Gastroesophageal sphincter (tissue), 4 donors: ENCODE results near the gene CNOT11. TPM values are rescaled to one million over a fixed set of nuclear protein-coding genes. Genes with fewer than 3 reads are reported as not detected.
"Not testable (repeated sequence)": the region's sequence is repeated elsewhere in the genome, so short reads cannot be mapped to it uniquely, and the experiment has no call there.

Experiments used
- ATAC-seq: fragments of 150-250 bp; one replicate; pipeline ENCODE4 v1.9.1; 2016; ENCODE audit warnings: mild to moderate bottlenecking, moderate library complexity
- H3K27ac ChIP-seq, 4 donors: fragments of 200-600 bp; sonication (generic) in 3 of 4; 1 replicate in 3 of 4; 2 replicates in 1 of 4; pipeline ENCODE4 v1.5.1; 2016 to 2019
- H3K27me3 ChIP-seq: fragments of 200-600 bp; sonication (generic); one replicate; pipeline ENCODE4 v1.5.1; 2019
- H3K36me3 ChIP-seq, 2 donors: fragments of 200-600 bp; sonication (generic); one replicate each; pipeline ENCODE4 v1.5.1; 2019; ENCODE audit warnings: control low read depth in 1 of 2
- H3K4me1 ChIP-seq, 3 donors: fragments of 200-600 bp; sonication (generic); 1 replicate in 2 of 3; 2 replicates in 1 of 3; pipeline ENCODE4 v1.5.1; 2016 to 2019; ENCODE audit warnings: control low read depth in 2 of 3
- H3K4me3 ChIP-seq, 2 donors: fragments of 200-600 bp; sonication (generic); one replicate each; pipeline ENCODE4 v1.5.1; 2019; ENCODE audit warnings: mild to moderate bottlenecking in 1 of 2, moderate library complexity in 1 of 2
- H3K9me3 ChIP-seq, 3 donors: fragments of 200-600 bp; sonication (generic); one replicate each; pipeline ENCODE4 v1.5.1; 2017 to 2019; ENCODE audit warnings: control low read depth in 2 of 3
- EP300 ChIP-seq: sonication (generic); formaldehyde crosslinking; IDR thresholded peaks from one replicate; pipeline ENCODE4 v1.6.1; 2017; ENCODE audit warnings: antibody characterized with exemption, mild to moderate bottlenecking
- POLR2A ChIP-seq, 2 donors: fragments of 450-650 bp; IDR thresholded peaks; one replicate each; pipeline ENCODE4 v1.6.1; 2017; ENCODE audit warnings: antibody characterized with exemption in 2 of 2, mild to moderate bottlenecking in 2 of 2, moderate library complexity in 1 of 2
- POLR2AphosphoS5 ChIP-seq: sonication (generic); formaldehyde crosslinking; IDR thresholded peaks from one replicate; pipeline ENCODE4 v1.6.1; 2017; ENCODE audit warnings: antibody characterized with exemption
- WGBS, 2 donors: methylation state at CpG; one replicate each; pipeline ENCODE4 v1.1.5; 2018; ENCODE audit warnings: low coverage in 1 of 2; 5-methylcytosine and 5-hydroxymethylcytosine counted together
- total RNA-seq, 4 donors: library from RNA; depleted of rRNA; stranded (reverse); fragments of >200 nt; gene quantifications; one replicate each; pipeline ENCODE4 v1.1.0, GENCODE V29; 2016
- TF ChIP-seq, protein P1 (sequence below), 4 experiments: fragments of 200-600 bp in 2 of 4; fragments of 450-650 bp in 2 of 4; sonication (generic) in 1 of 4; IDR thresholded peaks; one replicate each; pipeline ENCODE4 v1.5.1; 2017 to 2019; ENCODE audit warnings: antibody characterized with exemption in 4 of 4, mild to moderate bottlenecking in 2 of 4, moderate library complexity in 2 of 4

The CNOT11 gene
- total RNA-seq, 4 donors from 2014 or later, result 26.8 to 36.7 (median 27.8) TPM

- no peak for TF ChIP-seq EP300
- no peak for TF ChIP-seq POLR2A (IDR thresholded peaks at IDR 0.05)
- TF ChIP-seq, protein P1, sequence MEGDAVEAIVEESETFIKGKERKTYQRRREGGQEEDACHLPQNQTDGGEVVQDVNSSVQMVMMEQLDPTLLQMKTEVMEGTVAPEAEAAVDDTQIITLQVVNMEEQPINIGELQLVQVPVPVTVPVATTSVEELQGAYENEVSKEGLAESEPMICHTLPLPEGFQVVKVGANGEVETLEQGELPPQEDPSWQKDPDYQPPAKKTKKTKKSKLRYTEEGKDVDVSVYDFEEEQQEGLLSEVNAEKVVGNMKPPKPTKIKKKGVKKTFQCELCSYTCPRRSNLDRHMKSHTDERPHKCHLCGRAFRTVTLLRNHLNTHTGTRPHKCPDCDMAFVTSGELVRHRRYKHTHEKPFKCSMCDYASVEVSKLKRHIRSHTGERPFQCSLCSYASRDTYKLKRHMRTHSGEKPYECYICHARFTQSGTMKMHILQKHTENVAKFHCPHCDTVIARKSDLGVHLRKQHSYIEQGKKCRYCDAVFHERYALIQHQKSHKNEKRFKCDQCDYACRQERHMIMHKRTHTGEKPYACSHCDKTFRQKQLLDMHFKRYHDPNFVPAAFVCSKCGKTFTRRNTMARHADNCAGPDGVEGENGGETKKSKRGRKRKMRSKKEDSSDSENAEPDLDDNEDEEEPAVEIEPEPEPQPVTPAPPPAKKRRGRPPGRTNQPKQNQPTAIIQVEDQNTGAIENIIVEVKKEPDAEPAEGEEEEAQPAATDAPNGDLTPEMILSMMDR (IDR thresholded peaks at IDR 0.05), result no peak
- no peak for TF ChIP-seq POLR2AphosphoS5
- no peaks in the 10 kb centered on the region for H3K4me1 ChIP-seq
- no peaks in the 10 kb centered on the region for H3K9me3 ChIP-seq
- no peak overlapping the region for H3K4me3 ChIP-seq
- H3K27ac ChIP-seq, result no peak overlapping the region
- 96 to 97% methylated on average over 6 of the region's 6 CpGs for WGBS, 2 donors
- ATAC-seq, result no peak
- no peaks in the 10 kb centered on the region for H3K36me3 ChIP-seq
- H3K27me3 ChIP-seq, result no peaks in the 10 kb centered on the region
Measured at GRCh38 chr2:101231937-101232730, 20.6 kb upstream of the CNOT11 start.

DNA sequence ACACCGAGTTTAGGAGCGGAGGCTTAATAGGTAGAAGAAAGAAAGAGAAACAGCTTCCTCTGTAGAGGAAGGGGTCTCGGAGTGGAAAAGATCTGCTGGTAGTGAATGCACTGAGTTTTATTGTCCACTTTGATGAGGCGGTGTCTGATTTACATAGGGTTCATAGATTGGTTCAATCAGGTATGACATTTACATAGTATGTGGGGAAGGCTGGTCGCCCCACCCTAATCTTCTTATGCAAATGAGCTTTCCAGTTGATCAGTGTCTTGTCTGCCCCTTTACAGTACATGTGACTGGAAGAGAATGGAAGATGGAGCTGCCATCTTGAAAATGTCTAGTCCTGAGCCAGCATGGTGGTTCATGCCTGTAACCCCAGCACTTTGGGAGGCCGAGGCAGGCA, 19.9 kb upstream of the CNOT11 start:
- Histone ChIP-seq H3K27ac (no peak overlapping the region), H3K4me1 (no peaks in the 10 kb centered on the region), H3K9me3 (no peaks in the 10 kb centered on the region), H3K4me3 (no peak overlapping the region), H3K36me3 (no peaks in the 10 kb centered on the region), H3K27me3 (no peaks in the 10 kb centered on the region)
- 90 to 93% methylated on average over 3 to 5 of the region's 6 CpGs for WGBS, 2 donors
- ATAC-seq, result no peak
- TF ChIP-seq EP300 (no peak), POLR2A (IDR thresholded peaks at IDR 0.05) (no peak), POLR2AphosphoS5 (no peak)
- TF ChIP-seq, protein P1 (IDR thresholded peaks at IDR 0.05), result no peak

DNA sequence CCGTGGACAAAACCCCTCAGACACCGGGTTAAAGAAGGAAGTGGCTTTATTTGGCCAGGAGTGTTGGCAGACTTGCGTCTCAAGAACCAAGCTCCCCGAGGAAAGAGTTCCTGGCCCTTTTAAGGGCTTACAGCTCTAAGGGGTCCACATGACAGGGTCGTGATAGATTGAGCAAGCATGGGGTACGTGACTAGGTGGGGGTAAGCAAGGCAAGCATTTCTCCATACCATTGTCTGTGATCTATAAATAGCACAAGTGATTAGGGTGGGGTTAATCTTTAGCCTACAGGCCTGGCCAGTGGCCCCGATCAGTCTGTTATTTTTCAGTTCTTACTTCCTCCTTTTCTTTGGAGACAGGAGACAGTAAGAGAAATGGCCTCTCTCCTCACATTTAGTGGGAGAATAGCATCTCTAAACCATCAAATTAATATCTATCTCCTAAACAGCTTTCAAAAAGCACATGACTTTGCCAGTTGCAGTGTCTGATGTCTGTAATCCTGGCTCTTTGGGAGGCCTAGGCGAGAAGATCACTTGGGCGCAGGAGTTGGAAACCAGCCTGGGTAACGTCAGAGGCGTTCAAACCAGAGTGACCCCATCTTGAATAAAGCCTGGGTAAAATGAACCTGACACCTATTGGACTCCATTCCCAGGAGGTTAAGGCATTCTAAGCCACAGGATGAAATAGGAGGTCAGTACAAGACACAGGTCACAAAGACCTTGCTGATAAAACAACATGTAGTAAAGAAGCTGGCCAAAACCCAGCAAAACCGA, 18.3 kb upstream of the CNOT11 start:
- H3K27ac ChIP-seq, result no peak overlapping the region

DNA sequence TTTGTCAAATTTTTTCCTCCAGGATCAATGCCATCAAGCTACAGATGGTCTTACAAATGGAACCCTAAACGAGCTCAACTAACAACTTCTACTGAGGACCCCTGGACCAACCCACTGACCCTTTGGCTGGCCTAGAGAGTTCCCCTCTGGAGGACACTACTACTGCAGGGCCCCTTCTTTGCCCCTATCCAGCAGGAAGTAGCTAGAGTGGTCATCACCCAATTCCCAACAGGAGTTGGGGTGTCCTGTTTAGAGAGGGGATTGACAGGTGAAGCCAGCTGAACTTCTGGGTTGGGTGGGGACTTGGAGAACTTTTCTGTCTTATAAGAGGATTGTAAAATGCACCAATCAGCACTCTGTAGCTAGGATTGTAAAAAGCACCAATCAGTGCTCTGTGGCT, 16.7 kb upstream of the CNOT11 start:
- H3K9me3 ChIP-seq, ATAC-seq, H3K4me3 ChIP-seq, H3K27me3 ChIP-seq, H3K4me1 ChIP-seq, H3K36me3 ChIP-seq, H3K27ac ChIP-seq: not testable (repeated sequence)
- 88% methylated on average over 1 of the region's 1 CpG; no CpG with 5 or more reads in 1 of the 2 donors for WGBS, 2 donors

More for the DNA sequence above, 18.3 kb upstream of the CNOT11 start:
- no peaks in the 10 kb centered on the region for H3K4me1 ChIP-seq
- 52 to 53% methylated on average over 4 to 10 of the region's 12 CpGs for WGBS, 2 donors
- no peak for ATAC-seq
- no peaks in the 10 kb centered on the region for H3K27me3 ChIP-seq
- H3K4me3 ChIP-seq, result no peak overlapping the region
- H3K36me3 ChIP-seq, result no peaks in the 10 kb centered on the region
- TF ChIP-seq EP300, result no peak
- no peak for TF ChIP-seq POLR2A (IDR thresholded peaks at IDR 0.05)
- no peak for TF ChIP-seq POLR2AphosphoS5
- TF ChIP-seq, protein P1 (IDR thresholded peaks at IDR 0.05), result no peak
- no peaks in the 10 kb centered on the region for H3K9me3 ChIP-seq

GRCh38 chr2:101237944-101238343, 14.7 kb upstream of the CNOT11 start:
- not testable (repeated sequence) for H3K4me1 ChIP-seq, H3K9me3 ChIP-seq, H3K27ac ChIP-seq, ATAC-seq, H3K36me3 ChIP-seq, H3K4me3 ChIP-seq, H3K27me3 ChIP-seq
- 62 to 68% methylated on average over 3 to 5 of the region's 5 CpGs for WGBS, 2 donors
